Measurements from ENCODE around the gene IQCM. TPM values are rescaled to one million over a fixed set of nuclear protein-coding genes. Genes with fewer than 3 reads are reported as not detected.

The IQCM gene
- polyA plus RNA-seq, 1 donor (not counting 4 experiments of a cell fraction or from before 2014, with no cell fraction given) = not detected

- Histone ChIP-seq H3K4me3 (ENCODE audit: control insufficient read depth in 2 of 3, extremely low read depth in 1 of 3, insufficient read depth in 2 of 3, low read depth in 1 of 3, low read length in 3 of 3) (no peak overlapping the region), H3K9ac (ENCODE audit: control insufficient read depth, extremely low read depth, insufficient read depth, low read length) (no peak overlapping the region), H3K9me1 (ENCODE audit: control insufficient read depth, extremely low read depth, insufficient read depth, low read length) (no peaks in the 10 kb centered on the region), H3K27ac (ENCODE audit: control insufficient read depth, insufficient read depth, low read length) (no peak overlapping the region), H3K4me1 (ENCODE audit: control insufficient read depth, extremely low read depth, insufficient read depth, low read length) (no peaks in the 10 kb centered on the region), H4K20me1 (ENCODE audit: control insufficient read depth, extremely low read depth, insufficient read depth, low read length) (no peaks in the 10 kb centered on the region), H3K9me3 (ENCODE audit: control insufficient read depth, low read depth, low read length) (no peaks in the 10 kb centered on the region), H3K36me3 (ENCODE audit: control insufficient read depth in 2 of 2, extremely low read depth in 1 of 2, insufficient read depth in 2 of 2, low read length in 2 of 2) (no peaks in the 10 kb centered on the region), H3K27me3 (ENCODE audit: control insufficient read depth, extremely low read depth, insufficient read depth, low read length) (no peaks in the 10 kb centered on the region), H3K79me2 (ENCODE audit: control insufficient read depth, insufficient read depth, low read length) (no peaks in the 10 kb centered on the region), H3K4me2 (ENCODE audit: control insufficient read depth, extremely low read depth, insufficient read depth, low read depth, low read length) (no peak overlapping the region), H2AFZ (ENCODE audit: control insufficient read depth, low read length) (no peak overlapping the region)
- DNase-seq (ENCODE audit: low read depth, low spot score) (no peak), FAIRE-seq (no peak)
- TF ChIP-seq, protein P1, sequence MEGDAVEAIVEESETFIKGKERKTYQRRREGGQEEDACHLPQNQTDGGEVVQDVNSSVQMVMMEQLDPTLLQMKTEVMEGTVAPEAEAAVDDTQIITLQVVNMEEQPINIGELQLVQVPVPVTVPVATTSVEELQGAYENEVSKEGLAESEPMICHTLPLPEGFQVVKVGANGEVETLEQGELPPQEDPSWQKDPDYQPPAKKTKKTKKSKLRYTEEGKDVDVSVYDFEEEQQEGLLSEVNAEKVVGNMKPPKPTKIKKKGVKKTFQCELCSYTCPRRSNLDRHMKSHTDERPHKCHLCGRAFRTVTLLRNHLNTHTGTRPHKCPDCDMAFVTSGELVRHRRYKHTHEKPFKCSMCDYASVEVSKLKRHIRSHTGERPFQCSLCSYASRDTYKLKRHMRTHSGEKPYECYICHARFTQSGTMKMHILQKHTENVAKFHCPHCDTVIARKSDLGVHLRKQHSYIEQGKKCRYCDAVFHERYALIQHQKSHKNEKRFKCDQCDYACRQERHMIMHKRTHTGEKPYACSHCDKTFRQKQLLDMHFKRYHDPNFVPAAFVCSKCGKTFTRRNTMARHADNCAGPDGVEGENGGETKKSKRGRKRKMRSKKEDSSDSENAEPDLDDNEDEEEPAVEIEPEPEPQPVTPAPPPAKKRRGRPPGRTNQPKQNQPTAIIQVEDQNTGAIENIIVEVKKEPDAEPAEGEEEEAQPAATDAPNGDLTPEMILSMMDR (optimal IDR thresholded peaks at IDR 0.05 in 1 of 3, IDR thresholded peaks at IDR 0.05 in 1 of 3, conservative IDR thresholded peaks at IDR 0.05 in 1 of 3; ENCODE audit: extremely low read depth in 1 of 3, insufficient read depth in 2 of 3, low read length in 3 of 3) = no peak
- no peak for TF ChIP-seq EZH2 (IDR thresholded peaks at IDR 0.05; ENCODE audit: low read length)
- dilution Hi-C loops (cut with MboI; ENCODE audit: extremely low pct_ligation_motif_present, low sequenced_read_pairs) = no loop called here
Observed at GRCh38 chr4:149719806-149720205, 95.8 kb downstream of the IQCM start.

- TF ChIP-seq, protein P1 (optimal IDR thresholded peaks at IDR 0.05 in 1 of 3, IDR thresholded peaks at IDR 0.05 in 1 of 3, conservative IDR thresholded peaks at IDR 0.05 in 1 of 3; ENCODE audit: extremely low read depth in 1 of 3, insufficient read depth in 2 of 3, low read length in 3 of 3) = no peak
- TF ChIP-seq EZH2 (IDR thresholded peaks at IDR 0.05; ENCODE audit: low read length) = no peak
- Histone ChIP-seq H3K27ac (ENCODE audit: control insufficient read depth, insufficient read depth, low read length) (no peak overlapping the region), H3K4me3 (ENCODE audit: control insufficient read depth in 2 of 3, extremely low read depth in 1 of 3, insufficient read depth in 2 of 3, low read depth in 1 of 3, low read length in 3 of 3) (no peak overlapping the region), H3K79me2 (ENCODE audit: control insufficient read depth, insufficient read depth, low read length) (no peaks in the 10 kb centered on the region), H4K20me1 (ENCODE audit: control insufficient read depth, extremely low read depth, insufficient read depth, low read length) (no peaks in the 10 kb centered on the region), H3K4me1 (ENCODE audit: control insufficient read depth, extremely low read depth, insufficient read depth, low read length) (no peaks in the 10 kb centered on the region), H3K9me1 (ENCODE audit: control insufficient read depth, extremely low read depth, insufficient read depth, low read length) (no peaks in the 10 kb centered on the region), H3K9me3 (ENCODE audit: control insufficient read depth, low read depth, low read length) (no peaks in the 10 kb centered on the region), H3K4me2 (ENCODE audit: control insufficient read depth, extremely low read depth, insufficient read depth, low read depth, low read length) (no peak overlapping the region), H3K36me3 (ENCODE audit: control insufficient read depth in 2 of 2, extremely low read depth in 1 of 2, insufficient read depth in 2 of 2, low read length in 2 of 2) (no peaks in the 10 kb centered on the region), H2AFZ (ENCODE audit: control insufficient read depth, low read length) (no peak overlapping the region), H3K9ac (ENCODE audit: control insufficient read depth, extremely low read depth, insufficient read depth, low read length) (no peak overlapping the region), H3K27me3 (ENCODE audit: control insufficient read depth, extremely low read depth, insufficient read depth, low read length) (no peaks in the 10 kb centered on the region)
- DNase-seq (ENCODE audit: low read depth, low spot score) (no peak), FAIRE-seq (no peak)
- dilution Hi-C loops (cut with MboI; ENCODE audit: extremely low pct_ligation_motif_present, low sequenced_read_pairs) = no loop called here
Observed at GRCh38 chr4:149719357-149719756, 96.3 kb downstream of the IQCM start.
